ENCODE measurements around the gene KRT7.

Gene KRT7

GRCh38 chr12:52244615-52244994 lies 11.6 kb downstream of the KRT7 start:
- H3K27ac ChIP-seq (ENCODE audit: low read depth in 2 of 2, low read length in 2 of 2), result no peak overlapping the region
- H3K27me3 ChIP-seq (ENCODE audit: control insufficient read depth in 2 of 2, insufficient read depth in 2 of 2, low read length in 2 of 2), result peaks cover 0 to 6% of the 10 kb centered on the region in 2 donors
- H3K9me3 ChIP-seq (ENCODE audit: control insufficient read depth in 2 of 2, low read length in 2 of 2), result no peaks in the 10 kb centered on the region
- no peak overlapping the region for H3K9ac ChIP-seq (ENCODE audit: low read depth in 1 of 2, low read length in 2 of 2)
- H3K4me1 ChIP-seq (ENCODE audit: control insufficient read depth in 2 of 2, insufficient read depth in 2 of 2, low read length in 2 of 2), result peaks cover 2 to 15% of the 10 kb centered on the region in 2 donors
- no peaks in the 10 kb centered on the region for H3K36me3 ChIP-seq (ENCODE audit: control insufficient read depth in 2 of 2, insufficient read depth in 2 of 2, low read length in 2 of 2)
- H3K4me3 ChIP-seq (ENCODE audit: low read length in 2 of 2), result no peak overlapping the region

- Histone ChIP-seq H3K9ac (ENCODE audit: low read depth in 1 of 2, low read length in 2 of 2) (no peak overlapping the region), H3K27ac (ENCODE audit: low read depth in 2 of 2, low read length in 2 of 2) (no peak overlapping the region), H3K36me3 (ENCODE audit: control insufficient read depth in 2 of 2, insufficient read depth in 2 of 2, low read length in 2 of 2) (no peaks in the 10 kb centered on the region), H3K4me1 (ENCODE audit: control insufficient read depth in 2 of 2, insufficient read depth in 2 of 2, low read length in 2 of 2) (peaks cover 2 to 15% of the 10 kb centered on the region in 2 donors), H3K27me3 (ENCODE audit: control insufficient read depth in 2 of 2, insufficient read depth in 2 of 2, low read length in 2 of 2) (peaks cover 0 to 6% of the 10 kb centered on the region in 2 donors), H3K9me3 (ENCODE audit: control insufficient read depth in 2 of 2, low read length in 2 of 2) (no peaks in the 10 kb centered on the region), H3K4me3 (ENCODE audit: low read length in 2 of 2) (no peak overlapping the region)
Measured at GRCh38 chr12:52245259-52245961, 12.4 kb downstream of the KRT7 start.

DNA sequence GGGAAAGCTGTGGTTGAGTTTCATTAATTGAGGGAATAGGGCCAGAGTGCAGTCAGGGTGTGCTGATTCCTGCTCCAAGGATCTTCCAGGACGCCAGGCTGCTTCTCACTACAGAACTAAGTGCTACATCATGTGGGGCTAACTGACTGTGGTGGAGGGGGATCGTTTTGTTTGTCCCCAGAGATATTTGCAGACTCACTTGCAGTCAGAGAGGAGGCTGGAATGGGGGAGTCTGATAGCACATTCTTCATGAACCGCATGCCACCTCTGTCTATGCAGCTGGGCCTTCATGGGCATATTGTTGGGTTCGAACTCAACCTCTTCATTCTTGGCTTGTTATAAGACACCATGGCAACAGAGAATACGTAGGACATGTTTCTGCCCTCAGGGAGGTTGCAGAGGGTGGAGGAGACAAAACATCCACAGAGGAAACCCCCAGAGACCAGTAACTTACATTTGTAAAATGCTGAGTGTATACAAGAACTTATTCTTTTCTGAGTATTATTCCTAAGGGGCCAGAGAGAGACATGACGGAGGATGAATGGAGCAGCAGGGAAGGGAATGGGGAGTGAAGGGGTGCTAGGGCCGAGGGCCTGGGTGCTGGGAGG lies 13.0 kb downstream of the KRT7 start:
- Histone ChIP-seq H3K9ac (ENCODE audit: low read depth in 1 of 2, low read length in 2 of 2) (no peak overlapping the region), H3K4me3 (ENCODE audit: low read length in 2 of 2) (no peak overlapping the region), H3K27me3 (ENCODE audit: control insufficient read depth in 2 of 2, insufficient read depth in 2 of 2, low read length in 2 of 2) (peaks cover 0 to 6% of the 10 kb centered on the region in 2 donors), H3K9me3 (ENCODE audit: control insufficient read depth in 2 of 2, low read length in 2 of 2) (no peaks in the 10 kb centered on the region), H3K27ac (ENCODE audit: low read depth in 2 of 2, low read length in 2 of 2) (no peak overlapping the region), H3K4me1 (ENCODE audit: control insufficient read depth in 2 of 2, insufficient read depth in 2 of 2, low read length in 2 of 2) (peaks cover 2 to 15% of the 10 kb centered on the region in 2 donors), H3K36me3 (ENCODE audit: control insufficient read depth in 2 of 2, insufficient read depth in 2 of 2, low read length in 2 of 2) (no peaks in the 10 kb centered on the region)

DNA sequence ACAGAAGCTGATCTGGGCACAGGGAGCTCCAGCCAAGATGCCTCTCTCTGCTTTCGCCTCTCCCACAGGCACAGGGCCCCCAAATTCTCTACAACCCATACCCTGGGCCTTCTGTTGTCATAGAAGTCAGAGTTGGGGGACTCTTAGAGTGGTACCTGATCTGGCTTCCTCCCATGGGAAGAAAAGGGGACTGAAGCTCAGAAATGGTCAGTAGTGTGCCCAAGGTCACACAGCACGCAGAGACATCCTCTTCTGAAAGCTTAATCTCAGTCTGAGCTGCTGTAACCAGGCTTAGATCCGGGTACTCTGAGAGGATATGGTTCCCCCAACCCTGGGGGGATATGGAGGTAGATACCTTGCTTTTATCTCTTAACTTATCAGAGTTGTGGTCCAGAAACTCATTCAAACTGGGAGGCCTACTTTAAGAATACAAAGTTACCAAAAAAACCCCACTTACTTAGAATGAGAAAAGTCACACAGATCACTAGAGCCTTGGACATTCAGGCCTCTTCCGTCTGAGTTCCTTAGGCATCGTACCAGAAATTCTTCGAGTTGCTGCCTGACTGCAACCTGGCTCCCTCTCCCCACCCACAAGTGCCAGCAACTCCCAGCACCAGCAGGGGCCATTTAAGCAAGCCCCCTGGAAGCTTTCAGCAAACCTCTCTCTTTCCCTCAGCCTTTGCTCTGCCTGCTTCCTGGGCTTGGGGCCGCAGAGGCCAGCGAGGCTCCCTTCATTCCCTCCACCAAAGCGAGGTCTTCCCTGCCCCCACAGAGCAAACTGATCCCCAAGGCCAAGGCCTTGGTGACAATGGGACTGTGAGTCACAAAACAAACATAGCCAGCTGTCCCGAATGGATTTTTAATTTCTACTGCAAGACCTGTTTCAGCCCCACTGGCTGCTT lies 13.9 kb downstream of the KRT7 start:
- Histone ChIP-seq H3K27ac (ENCODE audit: low read depth in 2 of 2, low read length in 2 of 2) (no peak overlapping the region), H3K36me3 (ENCODE audit: control insufficient read depth in 2 of 2, insufficient read depth in 2 of 2, low read length in 2 of 2) (no peaks in the 10 kb centered on the region), H3K9me3 (ENCODE audit: control insufficient read depth in 2 of 2, low read length in 2 of 2) (no peaks in the 10 kb centered on the region), H3K27me3 (ENCODE audit: control insufficient read depth in 2 of 2, insufficient read depth in 2 of 2, low read length in 2 of 2) (peaks cover 0 to 6% of the 10 kb centered on the region in 2 donors), H3K9ac (ENCODE audit: low read depth in 1 of 2, low read length in 2 of 2) (no peak overlapping the region), H3K4me3 (ENCODE audit: low read length in 2 of 2) (no peak overlapping the region), H3K4me1 (ENCODE audit: control insufficient read depth in 2 of 2, insufficient read depth in 2 of 2, low read length in 2 of 2) (peaks cover 2 to 15% of the 10 kb centered on the region in 2 donors)

- H3K27me3 ChIP-seq (ENCODE audit: control insufficient read depth in 2 of 2, insufficient read depth in 2 of 2, low read length in 2 of 2), result peaks cover 0 to 6% of the 10 kb centered on the region in 2 donors
- H3K36me3 ChIP-seq (ENCODE audit: control insufficient read depth in 2 of 2, insufficient read depth in 2 of 2, low read length in 2 of 2), result no peaks in the 10 kb centered on the region
- no peak overlapping the region for H3K4me3 ChIP-seq (ENCODE audit: low read length in 2 of 2)
- H3K9me3 ChIP-seq (ENCODE audit: control insufficient read depth in 2 of 2, low read length in 2 of 2), result no peaks in the 10 kb centered on the region
- H3K9ac ChIP-seq (ENCODE audit: low read depth in 1 of 2, low read length in 2 of 2), result no peak overlapping the region
- H3K27ac ChIP-seq (ENCODE audit: low read depth in 2 of 2, low read length in 2 of 2), result no peak overlapping the region
- peaks cover 2 to 15% of the 10 kb centered on the region in 2 donors for H3K4me1 ChIP-seq (ENCODE audit: control insufficient read depth in 2 of 2, insufficient read depth in 2 of 2, low read length in 2 of 2)
Measured at GRCh38 chr12:52247622-52248540, 14.8 kb downstream of the KRT7 start.

- peaks cover 2 to 13% of the 10 kb centered on the region in 2 donors for H3K4me1 ChIP-seq (ENCODE audit: control insufficient read depth in 2 of 2, insufficient read depth in 2 of 2, low read length in 2 of 2)
- no peaks in the 10 kb centered on the region for H3K9me3 ChIP-seq (ENCODE audit: control insufficient read depth in 2 of 2, low read length in 2 of 2)
- H3K27me3 ChIP-seq (ENCODE audit: control insufficient read depth in 2 of 2, insufficient read depth in 2 of 2, low read length in 2 of 2), result peaks cover 0 to 6% of the 10 kb centered on the region in 2 donors
- no peak overlapping the region for H3K4me3 ChIP-seq (ENCODE audit: low read length in 2 of 2)
- no peak overlapping the region for H3K9ac ChIP-seq (ENCODE audit: low read depth in 1 of 2, low read length in 2 of 2)
- H3K36me3 ChIP-seq (ENCODE audit: control insufficient read depth in 2 of 2, insufficient read depth in 2 of 2, low read length in 2 of 2), result no peaks in the 10 kb centered on the region
- no peak overlapping the region for H3K27ac ChIP-seq (ENCODE audit: low read depth in 2 of 2, low read length in 2 of 2)
Measured at GRCh38 chr12:52248541-52249461, 15.8 kb downstream of the KRT7 start.

DNA sequence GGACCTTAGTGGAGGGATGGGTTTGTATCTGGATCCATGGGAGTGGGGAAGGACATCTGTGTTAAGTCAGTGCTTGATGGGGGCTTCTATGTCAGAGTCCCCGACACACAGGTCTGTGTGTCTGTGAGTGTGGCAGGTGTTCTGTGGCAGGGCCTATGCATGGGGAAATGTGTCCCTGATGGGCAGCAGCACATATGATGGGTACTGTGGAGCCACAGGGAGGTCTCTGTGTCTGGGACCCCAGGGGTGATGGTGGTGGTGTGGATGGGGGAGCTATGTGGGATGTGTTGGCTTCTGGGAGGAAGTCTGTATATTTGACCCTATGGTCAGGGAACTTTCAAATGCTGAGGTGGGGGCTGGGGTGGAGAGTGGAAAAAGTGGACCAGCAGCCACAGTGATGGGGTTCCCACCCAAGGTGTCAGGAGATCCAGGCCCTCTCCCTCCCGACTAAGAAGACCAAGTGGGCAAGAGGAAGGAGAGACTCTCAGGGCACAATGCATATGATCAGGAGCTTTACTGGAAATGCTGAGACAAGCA lies 16.5 kb downstream of the KRT7 start:
- peaks cover 0 to 6% of the 10 kb centered on the region in 2 donors for H3K27me3 ChIP-seq (ENCODE audit: control insufficient read depth in 2 of 2, insufficient read depth in 2 of 2, low read length in 2 of 2)
- H3K27ac ChIP-seq (ENCODE audit: low read depth in 2 of 2, low read length in 2 of 2), result no peak overlapping the region
- no peaks in the 10 kb centered on the region for H3K36me3 ChIP-seq (ENCODE audit: control insufficient read depth in 2 of 2, insufficient read depth in 2 of 2, low read length in 2 of 2)
- no peak overlapping the region for H3K9ac ChIP-seq (ENCODE audit: low read depth in 1 of 2, low read length in 2 of 2)
- no peaks in the 10 kb centered on the region for H3K9me3 ChIP-seq (ENCODE audit: control insufficient read depth in 2 of 2, low read length in 2 of 2)
- H3K4me3 ChIP-seq (ENCODE audit: low read length in 2 of 2), result no peak overlapping the region
- peaks cover 0 to 6% of the 10 kb centered on the region in 2 donors for H3K4me1 ChIP-seq (ENCODE audit: control insufficient read depth in 2 of 2, insufficient read depth in 2 of 2, low read length in 2 of 2)

DNA sequence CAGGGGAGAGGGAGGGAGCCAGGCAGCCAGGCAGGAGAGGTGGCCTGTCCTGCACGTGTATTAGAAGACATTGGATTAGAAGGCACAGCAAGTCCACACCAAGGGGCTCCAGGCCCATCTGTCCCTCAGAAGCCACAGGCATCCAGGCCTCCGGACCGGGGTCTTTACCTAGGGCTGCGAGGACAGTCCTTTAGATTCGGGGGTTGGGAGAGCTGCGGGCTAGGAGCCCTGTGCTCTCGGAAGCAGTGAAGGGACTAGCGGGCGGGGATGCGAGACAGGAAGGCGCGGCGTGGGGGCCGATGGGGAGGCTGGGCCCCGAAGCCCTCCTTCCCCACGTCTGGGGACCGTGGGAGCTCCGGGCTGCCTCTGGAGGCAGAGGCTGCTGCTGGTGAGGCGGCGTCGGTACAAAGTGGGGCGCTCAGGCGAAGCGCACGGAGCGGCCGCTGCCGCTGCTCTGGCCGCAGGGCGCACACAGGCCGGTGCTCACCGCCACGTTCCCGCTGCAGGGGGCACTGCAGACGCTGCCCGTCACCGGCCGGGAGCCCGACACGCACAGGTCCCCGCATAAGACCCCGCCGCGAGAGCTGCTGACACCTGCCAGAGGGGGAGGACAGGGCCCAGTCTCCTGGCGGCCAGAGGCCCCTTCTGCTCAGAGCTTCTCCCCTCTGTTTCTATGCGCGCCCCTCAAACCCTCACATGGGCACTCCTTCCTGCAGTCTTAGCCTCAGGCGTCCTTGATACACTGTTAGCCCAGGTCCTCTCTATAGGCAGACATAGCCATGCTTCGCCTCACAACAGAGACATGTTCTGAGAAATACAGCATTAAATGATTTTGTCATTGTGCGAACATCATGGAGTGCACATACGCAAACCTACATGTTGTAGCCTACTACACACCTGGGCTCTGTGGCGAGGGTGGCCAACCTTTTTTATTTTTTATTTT lies 17.3 kb downstream of the KRT7 start:
- Histone ChIP-seq H3K4me3 (ENCODE audit: low read length in 2 of 2) (no peak overlapping the region), H3K27me3 (ENCODE audit: control insufficient read depth in 2 of 2, insufficient read depth in 2 of 2, low read length in 2 of 2) (peaks cover 0 to 7% of the 10 kb centered on the region in 2 donors), H3K9ac (ENCODE audit: low read depth in 1 of 2, low read length in 2 of 2) (no peak overlapping the region), H3K9me3 (ENCODE audit: control insufficient read depth in 2 of 2, low read length in 2 of 2) (no peaks in the 10 kb centered on the region), H3K4me1 (ENCODE audit: control insufficient read depth in 2 of 2, insufficient read depth in 2 of 2, low read length in 2 of 2) (peaks cover 0 to 6% of the 10 kb centered on the region in 2 donors), H3K27ac (ENCODE audit: low read depth in 2 of 2, low read length in 2 of 2) (no peak overlapping the region), H3K36me3 (ENCODE audit: control insufficient read depth in 2 of 2, insufficient read depth in 2 of 2, low read length in 2 of 2) (no peaks in the 10 kb centered on the region)
